Suprapubic skin (tissue), 4 donors: ENCODE results near the gene ERMAP. TPM values are rescaled to one million over a fixed set of nuclear protein-coding genes. Genes with fewer than 3 reads are reported as not detected.

Source experiments
- DNase-seq, 2 donors: peaks; one replicate each; pipeline ENCODE4 v3.0.0-alpha.2; 2019; ENCODE audit warnings: low spot score in 2 of 2
- H3K27ac ChIP-seq: fragments of 200-600 bp; sonication (generic); one replicate; pipeline ENCODE4 v1.5.1; 2019
- H3K27me3 ChIP-seq: fragments of 200-600 bp; sonication (generic); one replicate; pipeline ENCODE4 v1.5.1; 2019
- H3K36me3 ChIP-seq: fragments of 200-600 bp; sonication (generic); one replicate; pipeline ENCODE4 v1.5.1; 2019
- H3K4me1 ChIP-seq: fragments of 200-600 bp; sonication (generic); one replicate; pipeline ENCODE4 v1.5.1; 2019
- H3K4me3 ChIP-seq: fragments of 200-600 bp; sonication (generic); one replicate; pipeline ENCODE4 v1.5.1; 2019; ENCODE audit warnings: mild to moderate bottlenecking
- H3K9me3 ChIP-seq: fragments of 200-600 bp; sonication (generic); one replicate; pipeline ENCODE4 v1.5.1; 2019
- CTCF ChIP-seq, 2 donors: fragments of 200-600 bp in 1 of 2; fragments of 450-650 bp in 1 of 2; sonication (generic) in 1 of 2; IDR thresholded peaks; one replicate each; pipeline ENCODE4 v1.5.1; 2016 to 2019; ENCODE audit warnings: antibody characterized with exemption in 2 of 2, mild to moderate bottlenecking in 1 of 2, moderate library complexity in 1 of 2
- EP300 ChIP-seq: sonication (generic); formaldehyde crosslinking; IDR thresholded peaks from one replicate; pipeline ENCODE4 v1.6.1; 2017; ENCODE audit warnings: antibody characterized with exemption
- POLR2A ChIP-seq, 2 donors: fragments of 450-650 bp; IDR thresholded peaks; one replicate each; pipeline ENCODE4 v1.6.1; 2017; ENCODE audit warnings: antibody characterized with exemption in 2 of 2, mild to moderate bottlenecking in 2 of 2, moderate library complexity in 2 of 2
- POLR2AphosphoS5 ChIP-seq, 3 donors: sonication (generic); formaldehyde crosslinking; IDR thresholded peaks; one replicate each; pipeline ENCODE4 v1.6.1; 2017; ENCODE audit warnings: antibody characterized with exemption in 3 of 3
- WGBS: methylation state at CpG from one replicate; pipeline ENCODE4 v1.1.5; 2018; 5-methylcytosine and 5-hydroxymethylcytosine counted together
- total RNA-seq, 4 donors: library from RNA; depleted of rRNA; stranded (reverse); fragments of >200 nt; gene quantifications; one replicate each; pipeline ENCODE4 v1.1.0, GENCODE V29; 2016

The ERMAP gene
- total RNA-seq, 4 donors from 2014 or later: 8.9 to 26.2 (median 14.1) TPM

DNA sequence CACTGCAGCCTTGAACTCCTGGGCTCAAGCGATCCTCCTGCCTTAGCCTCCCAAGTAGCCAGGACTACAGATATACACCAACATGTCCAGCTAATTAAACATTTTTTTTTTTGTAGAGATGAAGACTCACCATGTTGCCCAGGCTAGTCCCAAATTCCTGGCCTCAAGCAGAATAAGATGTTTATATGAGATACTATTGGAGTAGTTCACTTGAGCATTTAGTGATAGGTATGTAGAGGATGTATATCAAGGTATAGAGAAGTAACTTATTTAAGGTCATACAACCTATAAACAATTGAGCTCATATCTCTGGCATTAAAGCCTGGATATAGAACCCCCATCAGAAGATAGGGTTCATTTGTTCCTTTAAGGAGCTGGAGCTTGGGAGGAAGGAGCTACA is 36.7 kb upstream of the ERMAP start:
- Histone ChIP-seq H3K27me3 (no peaks in the 10 kb centered on the region), H3K9me3 (no peaks in the 10 kb centered on the region), H3K27ac (no peak overlapping the region), H3K36me3 (peaks cover 54% of the 10 kb centered on the region), H3K4me1 (peaks cover 5% of the 10 kb centered on the region), H3K4me3 (no peak overlapping the region)
- DNase-seq: no peak
- WGBS: 95% methylated on average over 1 of the region's 1 CpG
- TF ChIP-seq EP300 (no peak), POLR2AphosphoS5 (IDR thresholded peaks at IDR 0.05) (no peak), CTCF (IDR thresholded peaks at IDR 0.05) (no peak), POLR2A (IDR thresholded peaks at IDR 0.05) (no peak)

GRCh38 chr1:42783092-42783491 is 33.8 kb upstream of the ERMAP start:
- WGBS: 90% methylated on average over 2 of the region's 2 CpGs
- DNase-seq: no peak
- H3K27ac ChIP-seq: no peak overlapping the region
- peaks cover 10% of the 10 kb centered on the region for H3K4me1 ChIP-seq
- H3K4me3 ChIP-seq: no peak overlapping the region
- no peaks in the 10 kb centered on the region for H3K27me3 ChIP-seq
- H3K9me3 ChIP-seq: no peaks in the 10 kb centered on the region
- peaks cover 32% of the 10 kb centered on the region for H3K36me3 ChIP-seq
- TF ChIP-seq POLR2A (IDR thresholded peaks at IDR 0.05) (no peak), POLR2AphosphoS5 (IDR thresholded peaks at IDR 0.05) (no peak), CTCF (IDR thresholded peaks at IDR 0.05) (no peak)

- H3K27me3 ChIP-seq: no peaks in the 10 kb centered on the region
- peaks cover 27% of the 10 kb centered on the region for H3K36me3 ChIP-seq
- 88% methylated on average over 15 of the region's 18 CpGs for WGBS
- H3K9me3 ChIP-seq: no peaks in the 10 kb centered on the region
- TF ChIP-seq CTCF (IDR thresholded peaks at IDR 0.05) (no peak), POLR2A (IDR thresholded peaks at IDR 0.05) (no peak), POLR2AphosphoS5 (IDR thresholded peaks at IDR 0.05) (no peak), EP300 (no peak)
- no peak overlapping the region for H3K27ac ChIP-seq
- peaks cover 10% of the 10 kb centered on the region for H3K4me1 ChIP-seq
- peak overlapping the region; percentile 51 for H3K4me3 ChIP-seq
- DNase-seq: no peak
Measured at GRCh38 chr1:42784547-42784945, 32.4 kb upstream of the ERMAP start.

- Histone ChIP-seq H3K27ac (no peak within 1 kb of the TSS), H3K9me3 (no peaks in the 10 kb centered on the region), H3K27me3 (no peaks in the 10 kb centered on the region), H3K36me3 (peaks cover 21% of the 10 kb centered on the region), H3K4me3 (peak within 1 kb of the TSS; percentile 51), H3K4me1 (peaks cover 10% of the 10 kb centered on the region)
- TF ChIP-seq POLR2AphosphoS5 (IDR thresholded peaks at IDR 0.05): no peak
- no peak for TF ChIP-seq CTCF (IDR thresholded peaks at IDR 0.05)
- TF ChIP-seq EP300: no peak
- TF ChIP-seq POLR2A (IDR thresholded peaks at IDR 0.05): no peak
- DNase-seq: peak in 1 of 2 donors; percentile 82
- WGBS: 10% methylated on average over 23 of the region's 54 CpGs
Measured at GRCh38 chr1:42784946-42785693, 31.8 kb upstream of the ERMAP start, which contains the start of gene TMEM269. TSS of gene TMEM269 (plus strand) at chr1:42784991. CDS start at chr1:42789894, 4,903 bp downstream.

DNA sequence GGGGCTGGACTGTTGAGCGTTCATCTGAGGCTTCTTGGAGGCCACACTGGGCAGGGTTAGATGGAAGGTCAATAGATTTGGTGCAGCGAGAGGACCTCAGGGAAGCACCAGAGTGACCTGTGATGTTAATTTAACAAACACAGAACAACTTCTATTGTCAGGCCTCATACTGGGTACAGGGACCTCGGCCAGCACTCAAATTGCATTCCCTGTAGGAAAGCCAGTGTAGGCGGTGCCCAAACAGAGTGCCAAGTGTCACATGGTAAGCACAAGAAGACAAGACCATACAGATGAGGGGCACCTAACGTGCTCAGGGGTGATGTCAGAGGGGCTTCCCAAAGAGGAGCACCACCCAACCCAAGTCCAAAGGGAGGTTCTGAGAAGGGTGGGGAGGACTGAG is 30.8 kb upstream of the ERMAP start:
- Histone ChIP-seq H3K36me3 (peaks cover 12% of the 10 kb centered on the region), H3K27ac (no peak overlapping the region), H3K9me3 (no peaks in the 10 kb centered on the region), H3K4me3 (no peak overlapping the region), H3K27me3 (no peaks in the 10 kb centered on the region), H3K4me1 (peaks cover 10% of the 10 kb centered on the region)
- DNase-seq: no peak
- no peak for TF ChIP-seq POLR2AphosphoS5 (IDR thresholded peaks at IDR 0.05)
- no peak for TF ChIP-seq POLR2A (IDR thresholded peaks at IDR 0.05)
- TF ChIP-seq CTCF (IDR thresholded peaks at IDR 0.05): no peak
- no peak for TF ChIP-seq EP300
- WGBS: 70% methylated on average over 5 of the region's 5 CpGs
